Measurements from ENCODE around the gene MYADML2.

MYADML2 gene

DNA sequence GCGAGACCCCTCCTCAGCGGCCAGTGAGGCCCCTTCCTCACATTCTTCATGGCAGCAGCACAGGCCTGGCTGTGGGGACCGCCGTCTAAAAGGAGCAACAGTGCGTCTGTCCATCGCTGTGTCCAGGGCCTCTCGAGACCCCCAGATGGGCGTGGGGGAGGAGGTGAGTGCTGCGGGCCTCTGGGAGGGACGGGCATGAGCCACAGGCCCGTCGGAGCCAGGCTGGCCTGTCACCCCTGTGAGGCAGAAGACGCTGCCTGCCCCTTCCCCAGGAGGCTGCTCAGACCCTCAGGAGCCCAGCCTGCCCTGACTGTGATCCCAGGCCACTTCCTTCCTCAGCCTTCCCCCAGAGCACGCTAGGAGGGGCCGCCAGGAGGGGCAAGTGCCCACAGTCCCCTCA lies 7.8 kb downstream of the MYADML2 start:
- no peak for DNase-seq

DNA sequence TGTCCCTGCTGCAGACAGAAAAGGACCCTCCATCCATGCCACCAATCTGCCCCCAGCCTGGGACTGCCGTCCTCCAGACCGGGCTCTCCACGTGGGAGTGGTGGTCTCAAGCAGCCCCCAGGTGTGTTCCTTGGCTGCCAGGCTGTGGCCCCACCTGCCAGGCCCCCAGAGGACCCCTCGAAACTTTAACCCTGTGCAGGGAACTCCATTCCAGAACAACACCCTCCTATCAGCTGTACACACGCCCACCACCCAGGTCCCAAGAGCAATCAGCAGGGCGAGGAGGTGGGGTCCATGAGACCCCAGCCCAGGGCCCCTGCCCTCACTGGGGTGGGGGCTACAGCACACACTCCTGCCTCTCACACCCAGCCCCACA lies 11.3 kb downstream of the MYADML2 start:
- DNase-seq, result no peak

DNA sequence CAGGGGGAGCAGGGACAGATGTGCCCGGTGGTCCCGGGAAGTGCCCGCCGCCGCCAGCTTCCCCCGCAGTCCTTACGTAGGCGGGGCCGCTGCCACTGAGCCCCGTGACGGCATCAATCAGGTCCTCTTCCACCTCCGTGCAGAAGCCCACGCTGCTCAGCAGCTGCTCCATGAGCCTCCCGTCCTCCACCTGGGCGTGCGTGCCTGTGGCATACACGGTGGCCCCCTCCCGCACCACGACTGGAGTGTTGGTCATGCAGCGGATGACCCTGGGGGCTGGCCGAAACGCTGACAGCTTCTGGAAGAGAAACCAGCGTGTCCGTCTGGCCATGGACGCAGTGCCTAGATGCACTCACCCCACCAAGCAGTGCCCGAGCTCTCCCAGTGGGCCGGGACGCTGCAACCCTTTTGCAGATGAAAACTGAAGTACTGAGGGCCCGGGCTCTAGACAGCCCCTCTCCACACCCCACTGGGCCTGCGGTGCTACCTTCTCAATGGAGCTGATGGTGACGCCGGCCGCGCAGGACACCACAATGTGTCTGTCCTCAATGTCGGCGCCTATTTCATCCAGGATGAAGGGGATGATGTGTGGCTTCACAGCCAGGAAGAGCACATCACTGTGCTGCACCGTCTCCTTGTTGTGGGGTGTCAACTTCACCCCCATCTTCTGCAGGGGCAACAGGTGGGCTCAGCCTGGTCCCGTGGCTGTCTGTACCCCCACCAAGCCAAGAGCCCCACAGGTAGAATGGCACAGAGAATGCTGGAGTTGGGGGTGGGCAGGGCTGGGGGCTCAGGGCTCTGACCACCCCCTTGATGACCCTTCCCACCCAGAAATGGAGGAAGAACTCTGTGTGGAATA lies 12.0 kb downstream of the MYADML2 start:
- no peak for DNase-seq

DNA sequence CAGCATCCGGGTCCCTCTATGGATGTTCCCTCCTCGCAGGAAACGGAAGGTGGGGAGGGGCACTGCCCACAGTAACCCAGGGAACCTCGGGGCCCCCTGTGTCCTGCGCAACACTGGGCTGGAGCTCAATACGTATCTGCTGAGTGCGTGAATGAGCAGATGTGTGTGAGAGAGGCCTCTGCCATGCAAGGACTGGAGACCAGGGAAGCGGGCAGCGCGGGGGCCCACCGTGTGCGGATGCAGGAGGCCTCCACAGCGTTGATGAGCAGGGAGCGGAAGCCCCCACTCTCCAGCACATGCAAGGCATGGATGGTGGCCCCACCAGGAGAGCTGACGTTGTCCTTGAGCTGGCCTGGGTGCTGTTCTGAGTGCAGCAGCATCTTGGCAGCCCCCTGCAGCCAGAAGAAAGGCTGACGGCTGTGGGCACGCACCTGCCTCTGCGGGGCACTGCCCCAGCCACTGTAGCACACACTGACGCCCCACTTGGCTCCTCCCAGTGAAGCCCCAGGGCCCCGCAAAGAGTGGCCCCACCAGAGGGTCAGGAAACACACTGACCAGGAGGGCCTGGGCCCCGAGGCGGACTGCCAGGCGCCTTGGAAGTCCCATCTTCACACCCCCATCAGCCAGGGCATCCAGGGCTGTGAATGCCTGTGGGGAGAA lies 12.8 kb downstream of the MYADML2 start:
- no peak for DNase-seq

DNA sequence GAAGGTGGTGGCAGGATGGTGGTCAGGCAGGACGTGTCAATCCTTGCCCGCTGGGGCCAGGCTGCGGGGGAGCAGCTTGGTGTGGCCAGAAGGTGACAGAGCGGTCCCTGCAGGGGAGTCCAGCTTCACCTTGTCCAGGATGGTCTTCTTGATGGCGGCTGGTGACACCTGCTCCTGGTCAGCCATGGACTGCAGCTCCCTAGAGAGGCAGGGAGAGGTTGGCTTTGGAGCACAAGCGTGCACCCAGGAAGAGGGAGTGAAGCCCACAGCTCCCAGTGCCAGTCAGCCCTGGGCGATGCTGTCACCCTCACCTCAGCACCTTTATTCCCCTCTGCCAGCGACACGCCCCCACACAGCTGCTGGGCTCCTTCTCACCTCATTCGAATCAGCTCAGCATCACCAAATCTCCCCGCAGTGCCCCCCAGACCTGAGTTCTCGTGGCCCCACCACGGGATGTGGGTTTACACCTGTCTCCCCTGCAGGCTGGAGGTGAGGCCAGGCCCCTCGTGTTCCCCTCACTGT lies 13.8 kb downstream of the MYADML2 start:
- no peak for DNase-seq

DNA sequence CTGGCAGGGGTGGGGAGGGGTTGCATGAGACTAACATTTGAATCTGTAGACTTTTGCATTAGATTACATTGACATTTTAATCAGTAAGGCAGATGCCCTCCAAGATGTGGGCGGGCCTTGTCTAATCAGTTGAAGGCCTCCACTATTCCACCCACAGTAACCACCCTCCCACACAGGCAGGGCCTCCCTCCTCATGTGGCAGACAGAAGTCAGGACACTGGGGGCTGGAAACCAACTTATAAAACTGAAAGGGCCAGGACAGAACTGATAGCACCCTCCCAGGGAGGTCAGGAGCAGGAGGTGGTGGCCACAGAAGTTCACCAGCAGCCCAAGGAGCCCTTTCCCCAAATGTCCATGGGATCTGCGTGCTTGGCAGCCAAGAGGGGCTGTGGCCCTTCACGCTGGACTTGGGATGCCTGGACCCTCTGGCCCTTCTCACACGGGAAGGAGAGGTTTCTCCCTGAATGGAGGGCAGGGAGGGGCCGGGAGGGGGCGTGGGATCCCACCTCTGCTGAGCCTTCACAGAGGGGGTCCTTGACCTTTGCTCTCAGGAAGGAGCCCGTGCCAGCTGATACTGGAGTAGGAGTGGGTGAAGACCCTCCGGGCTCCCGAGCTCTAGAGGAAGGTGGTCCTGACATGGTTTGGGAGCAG lies 14.6 kb downstream of the MYADML2 start:
- no peak for DNase-seq

DNA sequence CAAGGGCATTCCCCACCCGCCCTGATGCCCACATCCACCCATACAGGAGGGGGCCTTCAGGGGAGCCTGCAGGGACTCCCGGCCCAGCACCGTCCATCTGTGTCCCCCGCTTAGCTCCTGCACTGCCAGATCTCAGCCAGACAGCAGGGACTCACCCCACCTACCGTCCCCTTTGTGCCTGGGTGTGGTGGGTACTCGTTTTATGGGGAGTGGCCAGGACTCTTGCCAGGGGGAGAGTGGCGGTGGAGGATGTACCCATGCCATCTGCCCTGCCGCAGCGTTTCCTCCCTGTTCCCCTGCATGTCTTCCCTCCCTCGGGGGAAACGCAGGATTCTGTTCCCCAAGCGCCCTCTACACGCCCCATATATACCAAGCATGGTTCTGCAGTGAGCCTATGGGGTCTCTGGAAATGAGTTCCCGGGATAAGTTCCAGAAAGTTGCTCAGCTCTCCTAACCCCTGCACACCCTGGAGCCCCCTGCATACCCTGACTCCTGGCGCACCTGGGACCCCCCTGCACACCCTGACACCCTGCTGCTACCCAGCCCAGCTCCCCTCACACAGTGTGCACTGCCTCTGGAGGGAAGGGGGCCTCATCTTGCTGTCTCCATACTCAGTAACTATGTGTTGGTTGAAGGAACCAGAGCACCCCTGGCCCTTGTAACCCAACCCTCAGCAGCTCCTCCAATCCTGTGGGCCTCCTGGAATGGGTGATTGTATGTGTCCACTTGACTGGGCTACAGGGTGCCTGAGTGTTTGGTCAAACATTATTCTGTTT lies 15.3 kb downstream of the MYADML2 start:
- no peak for DNase-seq

DNA sequence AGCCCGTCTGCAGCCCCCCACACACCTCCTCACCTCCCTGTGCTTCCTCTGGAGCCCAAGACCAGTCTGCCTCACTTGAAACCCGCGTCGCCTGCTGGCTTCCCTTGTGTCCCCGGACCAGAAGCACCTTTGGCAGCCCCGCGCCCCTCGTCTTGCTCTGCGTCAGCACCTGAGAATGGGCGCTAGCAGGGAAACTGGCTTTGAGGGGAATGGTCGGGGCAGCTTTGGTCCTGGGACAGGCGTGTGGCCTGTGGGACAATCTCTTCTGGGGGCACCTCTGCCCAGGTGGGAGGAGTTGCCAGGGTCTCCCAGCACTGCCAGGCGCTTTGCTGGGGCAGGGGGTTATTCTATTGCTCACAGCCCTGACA lies 15.9 kb downstream of the MYADML2 start:
- no peak for DNase-seq

DNA sequence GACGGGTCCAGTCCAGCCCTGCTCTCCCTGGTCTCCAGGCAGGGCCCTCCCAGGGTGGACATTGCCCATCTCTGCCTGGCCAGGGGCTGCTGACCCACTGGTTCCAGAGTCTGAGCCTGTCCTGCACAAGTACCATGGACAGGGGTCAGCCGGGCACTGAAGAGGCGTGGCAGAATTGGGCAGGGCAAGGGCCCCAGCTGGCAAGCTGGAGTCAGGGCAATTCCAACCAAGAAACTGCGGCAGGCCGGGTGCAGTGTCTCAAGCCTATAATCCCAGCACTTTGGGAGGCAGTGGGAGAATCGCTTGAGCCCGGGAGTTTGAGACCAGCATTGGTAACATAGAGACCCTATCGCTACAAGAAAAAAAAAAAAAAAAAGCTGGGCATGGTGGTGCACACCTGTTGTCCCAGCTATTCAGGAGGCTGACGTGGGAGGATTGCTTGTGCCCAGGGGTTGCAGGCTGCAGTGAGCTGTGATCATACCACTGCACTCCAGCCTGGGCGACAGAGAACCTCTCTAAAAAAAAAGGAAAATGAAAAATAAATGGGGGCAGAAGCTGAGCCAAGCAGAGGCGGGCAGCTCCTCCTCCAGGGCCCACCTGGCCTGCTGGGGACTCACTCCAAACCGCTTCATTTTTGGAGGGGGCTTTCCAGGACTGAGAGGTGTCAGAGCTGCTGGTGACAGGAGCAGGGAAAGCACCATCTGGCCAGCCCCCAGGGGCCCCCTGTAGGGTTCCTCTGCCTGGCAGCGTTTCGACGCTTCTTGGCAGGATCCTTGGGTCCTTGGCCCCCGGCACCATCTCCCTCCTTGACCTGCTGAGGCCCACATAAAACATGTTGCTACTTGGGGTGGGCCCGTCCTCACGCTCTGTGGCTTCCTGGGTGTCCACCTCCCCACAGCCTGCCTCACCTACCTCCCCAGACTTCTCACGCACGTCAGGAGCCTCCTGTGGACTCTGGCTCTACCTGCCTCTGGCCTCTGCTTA lies 16.6 kb downstream of the MYADML2 start:
- no peak for DNase-seq

DNA sequence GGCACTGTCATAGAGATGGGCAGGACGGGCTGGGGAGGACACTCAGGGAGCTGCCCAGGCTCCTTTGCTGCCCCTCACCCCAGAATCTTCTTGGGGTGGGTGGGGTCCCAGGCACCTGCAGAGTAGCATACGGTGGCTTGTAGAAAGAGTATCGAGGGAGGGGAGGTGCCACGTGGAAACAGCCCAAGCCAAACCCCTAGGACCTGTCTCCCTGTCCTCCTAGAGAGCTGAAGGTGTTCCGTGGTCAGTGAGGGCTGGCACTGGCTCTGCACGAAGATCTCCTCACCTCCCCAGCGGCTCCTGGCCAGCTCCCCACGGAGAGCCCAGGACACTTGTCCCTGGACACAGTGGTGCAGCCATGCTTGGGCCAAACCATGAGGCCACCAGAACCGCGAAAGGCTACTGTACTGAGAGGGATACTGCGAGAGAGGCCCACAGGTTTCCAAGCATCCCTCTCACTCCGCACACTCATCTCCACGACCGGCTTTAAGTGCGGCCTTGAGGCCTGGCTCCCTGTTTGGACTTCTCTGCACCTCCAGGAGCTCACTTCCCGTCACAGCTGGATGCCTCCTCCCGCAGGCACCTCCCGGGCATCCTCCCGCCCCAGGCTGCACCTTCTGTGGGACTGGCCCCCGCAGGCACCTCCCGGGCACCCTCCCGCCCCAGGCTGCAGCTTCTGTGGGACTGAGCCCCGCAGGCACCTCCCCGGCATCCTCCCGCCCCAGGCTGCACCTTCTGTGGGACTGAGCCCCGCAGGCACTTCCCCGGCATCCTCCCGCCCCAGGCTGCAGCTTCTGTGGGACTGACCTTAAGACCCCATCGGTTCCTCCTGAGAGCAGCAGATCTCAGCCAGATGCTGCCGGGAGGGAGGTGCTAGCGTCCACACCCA lies 17.5 kb downstream of the MYADML2 start:
- DNase-seq, result no peak

DNA sequence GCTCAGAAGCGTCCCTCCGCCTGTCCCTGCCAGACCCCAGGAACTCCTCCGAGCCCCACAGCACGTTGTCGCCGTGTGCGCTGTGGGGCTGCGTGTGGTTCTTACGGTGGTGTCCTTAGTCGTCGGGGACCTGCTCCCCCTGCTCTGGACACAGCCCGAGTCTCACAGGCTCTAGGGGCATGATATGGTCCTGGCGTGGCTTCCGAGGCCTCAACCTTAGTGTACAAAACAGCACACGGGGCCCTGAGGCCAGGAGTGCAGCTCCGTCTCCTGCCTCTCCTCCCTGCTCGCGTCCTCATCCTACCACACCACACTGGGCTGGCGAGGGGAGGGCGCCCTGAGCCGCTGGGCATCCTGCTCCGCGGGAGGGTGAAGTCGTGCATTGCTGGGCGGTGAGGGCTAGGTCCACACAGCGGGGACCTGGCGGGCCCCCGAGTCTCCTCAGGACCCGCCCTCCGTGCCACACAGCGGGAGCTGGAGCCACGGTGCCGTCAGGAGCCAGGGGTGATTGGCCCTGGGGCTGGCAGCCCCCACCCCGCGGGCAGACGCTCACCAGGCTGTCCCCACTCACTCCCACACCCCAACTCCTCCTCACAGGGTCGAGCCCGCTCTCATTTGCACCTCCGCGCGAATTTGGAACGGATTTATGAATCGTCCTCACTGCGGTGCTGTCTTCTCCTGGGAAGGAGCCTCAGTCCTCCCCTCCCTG lies 18.3 kb downstream of the MYADML2 start:
- DNase-seq, result peak; percentile 36

DNA sequence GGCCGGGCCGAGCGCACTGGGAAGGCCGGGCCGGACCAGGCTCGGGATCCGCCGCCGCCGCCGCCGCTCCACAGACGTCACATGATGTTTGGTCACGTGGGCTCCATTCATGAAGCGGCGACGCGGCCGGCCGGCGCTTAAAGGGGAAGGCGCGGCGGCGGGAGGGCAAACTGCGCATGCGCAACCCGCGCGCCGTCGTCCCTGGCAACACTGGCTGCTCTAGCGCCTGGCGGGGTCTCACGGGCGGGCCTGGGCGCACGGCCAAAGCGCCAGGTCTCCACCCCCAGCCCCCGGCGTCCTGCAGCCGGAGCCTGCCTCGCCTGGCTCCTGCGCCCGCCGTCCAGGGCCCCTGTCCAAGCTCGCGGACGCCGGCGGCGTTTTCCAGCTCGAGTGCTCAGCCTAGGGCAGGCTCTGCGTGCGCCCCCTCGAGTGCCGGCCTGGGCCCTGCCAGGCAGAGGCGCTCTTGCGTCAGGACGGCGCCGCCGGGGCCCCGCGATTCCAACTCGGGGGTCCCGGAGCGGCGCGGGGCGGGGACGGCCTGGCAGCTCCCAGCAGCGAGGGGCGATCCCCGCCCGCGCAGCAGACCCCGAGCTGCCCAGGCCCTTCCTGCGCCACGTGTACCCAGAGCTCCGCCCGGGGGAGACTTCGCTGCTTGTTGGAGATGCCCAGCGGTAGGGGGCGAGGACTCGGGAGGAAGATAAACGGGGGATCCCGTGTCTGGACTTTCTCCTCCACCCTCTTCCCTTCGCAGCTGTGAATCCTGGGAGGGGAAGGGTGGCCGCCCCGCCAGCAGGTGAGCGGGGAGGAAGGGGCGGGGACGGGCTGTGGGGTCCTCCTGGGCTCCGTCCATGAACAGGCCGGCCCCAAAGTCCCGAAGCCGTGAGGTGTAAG lies 19.1 kb downstream of the MYADML2 start, which contains the start of gene MAFG:
TSS of gene MAFG (minus strand) at position 83 of the 891 bp plus-strand sequence. CDS start 4,550 bp downstream, outside the sequence.
- peak; percentile 94 for DNase-seq

DNA sequence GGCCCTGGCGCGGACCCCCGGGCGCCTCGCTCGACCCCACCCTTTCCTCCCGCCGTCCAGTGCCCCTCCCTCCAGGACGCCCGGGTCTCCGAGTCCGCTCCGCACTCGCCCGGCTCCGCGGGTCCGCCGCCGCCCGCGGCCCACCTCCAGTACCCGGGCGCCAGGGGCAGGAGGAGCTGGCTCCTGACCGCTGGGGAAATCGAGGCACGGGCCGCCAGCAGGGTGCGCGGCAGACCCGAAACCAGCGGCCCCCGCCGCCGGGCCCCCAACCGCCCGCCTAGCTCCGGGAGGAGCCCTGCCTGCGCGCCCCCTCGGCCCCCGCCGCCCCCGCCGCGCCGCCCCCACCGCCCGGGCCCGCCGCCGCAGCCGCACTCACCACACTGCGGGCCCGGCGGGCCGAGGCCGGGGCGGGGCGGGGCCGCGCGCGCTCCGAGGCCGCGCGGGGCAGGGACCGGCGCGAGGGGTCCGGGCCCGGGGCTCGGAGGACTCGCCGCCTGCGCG lies 19.8 kb downstream of the MYADML2 start:
- DNase-seq, result no peak

DNA sequence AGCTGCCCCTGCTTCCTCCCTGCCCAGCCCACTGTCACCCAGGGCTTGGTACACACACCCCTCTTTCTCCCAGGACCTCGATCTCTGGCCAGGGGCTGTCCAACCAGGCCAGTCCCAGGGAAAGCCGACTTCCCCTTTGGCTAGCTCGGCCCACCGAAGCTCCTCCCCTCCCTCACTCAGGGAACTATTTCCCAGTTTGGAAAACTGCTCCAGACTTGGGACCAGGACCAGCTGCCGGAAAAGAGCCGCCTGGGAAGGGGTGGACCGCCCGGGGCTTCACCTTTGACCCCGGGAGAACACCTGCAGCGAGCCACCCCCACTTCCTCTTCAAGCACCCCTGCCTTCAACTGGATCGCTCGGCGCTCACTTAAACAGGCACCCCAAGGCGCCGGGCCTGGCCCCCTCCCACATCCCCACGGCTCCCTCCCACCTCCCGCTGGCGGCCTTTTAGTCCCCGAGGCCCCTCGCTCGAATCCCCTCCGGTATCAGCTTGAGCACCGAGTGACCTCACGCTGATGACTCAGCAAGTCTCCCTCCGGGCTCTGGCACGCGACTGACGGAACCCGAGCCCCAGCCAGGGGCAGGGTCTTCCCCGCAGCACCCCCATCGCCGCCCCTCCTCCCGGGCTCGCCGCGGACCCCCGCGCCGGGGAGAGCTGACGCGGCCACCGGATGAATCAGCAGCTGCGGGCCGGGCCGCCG lies 20.4 kb downstream of the MYADML2 start:
- peak; percentile 84 for DNase-seq

DNA sequence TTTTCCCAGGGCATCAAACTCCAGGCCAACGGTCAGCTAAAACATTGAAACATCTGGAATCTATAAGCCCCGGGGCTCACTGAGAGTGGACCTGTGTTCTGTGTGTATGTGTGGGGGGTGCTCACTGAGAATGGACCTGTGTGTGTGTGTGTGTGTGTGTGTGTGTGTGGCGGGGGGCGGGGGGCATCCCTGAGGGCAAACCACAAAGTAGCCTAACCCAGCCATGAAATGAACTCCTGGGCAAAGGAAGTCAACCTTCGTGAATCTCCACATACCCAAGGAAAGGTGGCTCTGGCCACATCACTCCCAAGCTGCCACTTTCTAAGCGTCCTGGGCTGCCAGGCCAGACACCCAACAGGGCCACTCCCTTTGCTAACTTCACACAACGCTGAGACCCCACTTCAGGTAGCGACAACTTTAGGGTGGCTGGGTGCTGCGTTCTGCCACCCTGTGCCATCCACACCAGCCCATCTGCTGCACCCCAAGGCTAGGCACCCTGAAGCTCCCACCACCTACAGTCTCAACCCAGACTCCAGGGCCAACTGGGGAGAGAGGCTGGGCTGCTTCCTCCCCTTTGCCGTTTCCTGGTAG lies 21.1 kb downstream of the MYADML2 start:
- DNase-seq, result no peak

DNA sequence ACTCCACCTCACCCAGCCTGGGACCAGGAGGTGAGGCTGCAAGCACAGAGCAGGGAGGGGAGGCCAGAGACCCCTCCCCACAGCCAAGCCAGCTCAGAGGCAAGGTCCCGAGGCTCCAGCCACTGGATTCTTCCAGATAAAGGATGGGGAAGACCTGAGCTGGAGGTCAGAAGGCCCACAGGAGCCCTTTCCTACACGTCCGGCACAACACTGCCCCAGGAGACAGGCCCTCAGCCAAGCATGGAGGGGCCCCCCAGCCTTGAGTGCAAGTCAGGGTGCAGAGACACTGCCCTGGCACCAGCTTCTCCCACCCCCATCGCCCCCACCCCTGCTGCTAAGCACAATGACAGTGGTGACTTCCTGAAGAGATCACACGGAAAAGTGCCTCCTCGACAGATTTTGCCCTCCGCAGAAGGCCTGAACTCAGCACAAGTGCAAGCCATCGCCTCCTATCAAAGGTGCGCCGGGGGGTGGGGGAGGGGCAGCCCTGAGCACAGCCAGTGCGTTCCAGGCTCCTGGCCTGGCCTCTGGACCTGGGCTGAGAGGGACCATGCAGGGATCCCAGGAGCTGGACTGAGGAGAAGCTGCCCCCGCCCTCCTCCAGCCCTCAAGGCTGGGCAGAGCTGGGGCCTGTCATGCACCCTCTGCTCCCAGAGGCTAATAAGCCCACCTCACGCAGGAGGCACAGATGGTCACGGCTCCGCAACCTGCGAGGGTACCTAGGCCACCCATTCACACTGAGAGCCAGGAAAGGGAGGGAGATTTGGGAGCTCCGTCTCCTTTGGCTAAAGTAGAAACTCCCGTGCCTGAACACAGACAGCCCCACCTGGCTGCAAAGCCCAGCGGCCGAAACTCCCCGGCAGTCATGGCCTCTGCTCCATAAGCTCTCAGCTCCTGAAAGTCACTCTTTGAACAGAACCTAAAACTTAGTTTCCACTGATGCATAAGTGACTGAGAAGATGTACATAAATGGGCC lies 22.2 kb downstream of the MYADML2 start:
- DNase-seq, result no peak

Measured in fibroblast of skin of back (primary cell).